GM13977 (cell line): Measurements from ENCODE around the gene APOBEC3F.

Source experiments
- DNase-seq: peaks from one replicate; pipeline ENCODE4 v3.0.0; 2012; ENCODE audit warnings: low spot score
- CTCF ChIP-seq: IDR thresholded peaks from 2 replicates; pipeline ENCODE4 v1.5.1; 2012; ENCODE audit warnings: mild to moderate bottlenecking, control low read depth; ENCODE audit not compliant: insufficient read depth; ENCODE audit errors: extremely low read depth, missing control alignments
- in situ Hi-C: fragments of 300-500 bp; cut with MboI; formaldehyde crosslinking; loops from one replicate; pipeline ENCODE4 v1.12.0; 2022; ENCODE audit warnings: low sequenced_read_pairs, low pct_unique_long_range_greater_than_20kb, mixed read lengths, inconsistent platforms; ENCODE audit not compliant: unreplicated experiment

The APOBEC3F gene

DNA sequence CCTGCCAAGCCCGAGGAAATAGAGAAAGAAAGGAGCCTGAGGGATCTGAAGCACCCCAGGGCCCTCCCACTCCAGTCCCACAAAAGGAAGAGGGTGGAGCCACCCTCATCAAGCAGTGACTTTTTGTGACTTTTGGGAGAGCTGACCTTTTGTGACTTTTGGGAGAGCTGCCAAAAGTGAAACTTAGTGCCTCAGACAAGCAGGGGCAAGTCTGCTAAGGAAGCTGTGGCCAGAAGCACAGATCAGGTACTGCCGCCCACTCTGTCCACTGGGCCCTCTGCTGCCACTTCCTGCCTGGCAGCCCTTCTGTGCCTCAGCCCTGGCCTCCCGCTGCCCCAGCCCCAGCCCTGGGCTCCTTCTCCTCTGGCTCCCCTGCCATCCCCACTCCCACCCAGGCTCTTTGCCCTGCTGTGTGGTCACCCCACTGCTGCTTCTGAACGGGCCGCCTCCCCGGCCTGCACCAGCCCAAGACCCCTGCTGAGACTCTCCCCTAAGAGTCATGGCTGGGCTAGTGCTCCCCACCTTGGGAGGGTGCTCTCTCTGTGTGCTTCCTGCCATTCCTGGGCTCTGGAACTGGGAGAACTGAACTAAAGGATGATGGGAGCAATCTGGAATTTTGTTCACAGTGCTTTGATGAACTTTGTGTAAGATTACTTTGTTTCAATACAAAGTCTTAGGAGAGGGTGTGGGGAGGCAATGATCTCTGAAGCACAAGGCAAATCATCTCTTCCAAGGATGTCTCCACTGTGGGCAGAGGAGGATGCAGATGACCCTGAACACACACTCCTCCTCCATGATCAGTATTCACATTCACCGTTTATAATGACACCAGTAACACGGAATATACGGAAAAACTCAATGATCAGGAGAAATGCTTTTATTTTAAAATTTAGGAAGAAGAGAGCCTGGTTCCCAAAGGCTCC, 56.7 kb downstream of the APOBEC3F start, which contains the start of gene APOBEC3H:
TSS of gene APOBEC3H (plus strand) at position 147 of the 923 bp plus-strand sequence. CDS start 3,035 bp downstream, outside the sequence.
- no peak for TF ChIP-seq CTCF
- in situ Hi-C loops: no loop called here
- no peak for DNase-seq

GRCh38 chr22:39098026-39098425, 57.4 kb downstream of the APOBEC3F start:
- in situ Hi-C loops: no loop called here
- DNase-seq: no peak
- no peak for TF ChIP-seq CTCF

DNA sequence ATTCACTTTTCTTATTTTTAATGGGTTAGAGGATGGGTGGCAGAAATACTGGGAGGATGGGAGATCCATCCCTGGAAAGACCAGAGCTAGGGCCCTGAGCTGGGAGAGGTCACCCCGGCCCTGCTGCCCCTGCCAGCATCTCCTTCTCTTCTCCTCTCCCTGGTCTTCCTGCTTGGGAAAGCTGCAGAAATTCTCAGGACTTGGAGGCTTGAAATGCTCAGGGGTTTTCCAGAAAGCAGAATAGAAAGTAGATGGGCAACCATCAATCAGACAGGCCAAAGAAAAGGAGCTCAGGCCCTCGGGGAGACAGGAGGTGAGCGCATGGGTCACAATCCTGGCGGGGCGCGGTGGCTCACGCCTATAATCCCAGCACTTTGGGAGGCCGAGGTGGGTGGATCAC, 57.9 kb downstream of the APOBEC3F start:
- no peak for TF ChIP-seq CTCF
- in situ Hi-C loops: no loop called here
- DNase-seq: no peak

DNA sequence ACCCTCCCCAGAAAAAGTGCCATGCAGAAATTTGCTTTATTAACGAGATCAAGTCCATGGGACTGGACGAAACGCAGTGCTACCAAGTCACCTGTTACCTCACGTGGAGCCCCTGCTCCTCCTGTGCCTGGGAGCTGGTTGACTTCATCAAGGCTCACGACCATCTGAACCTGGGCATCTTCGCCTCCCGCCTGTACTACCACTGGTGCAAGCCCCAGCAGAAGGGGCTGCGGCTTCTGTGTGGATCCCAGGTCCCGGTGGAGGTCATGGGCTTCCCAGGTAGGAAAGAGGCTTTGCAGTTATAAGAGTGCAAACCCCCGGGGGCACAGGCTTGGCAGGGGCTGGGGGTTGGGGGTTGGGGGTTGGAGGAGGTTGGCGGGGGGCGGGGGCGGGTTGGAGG, 60.6 kb downstream of the APOBEC3F start:
- no peak for TF ChIP-seq CTCF
- DNase-seq: peak; percentile 13
- in situ Hi-C loops: no loop called here

GRCh38 chr22:39103431-39103830, 62.8 kb downstream of the APOBEC3F start:
- DNase-seq: no peak
- in situ Hi-C loops: no loop called here
- TF ChIP-seq CTCF: no peak
